ENCODE results near the gene COMMD1. TPM values are rescaled to one million over a fixed set of nuclear protein-coding genes. Genes with fewer than 3 reads are reported as not detected.
A peak's percentile ranks its signal among the peaks of the same experiment; 100 is the strongest.

Gene COMMD1
- total and polyA plus RNA-seq, 2 donors (not counting 3 experiments of a cell fraction or from before 2014, with no cell fraction given), result 39.5 to 57.1 TPM

DNA sequence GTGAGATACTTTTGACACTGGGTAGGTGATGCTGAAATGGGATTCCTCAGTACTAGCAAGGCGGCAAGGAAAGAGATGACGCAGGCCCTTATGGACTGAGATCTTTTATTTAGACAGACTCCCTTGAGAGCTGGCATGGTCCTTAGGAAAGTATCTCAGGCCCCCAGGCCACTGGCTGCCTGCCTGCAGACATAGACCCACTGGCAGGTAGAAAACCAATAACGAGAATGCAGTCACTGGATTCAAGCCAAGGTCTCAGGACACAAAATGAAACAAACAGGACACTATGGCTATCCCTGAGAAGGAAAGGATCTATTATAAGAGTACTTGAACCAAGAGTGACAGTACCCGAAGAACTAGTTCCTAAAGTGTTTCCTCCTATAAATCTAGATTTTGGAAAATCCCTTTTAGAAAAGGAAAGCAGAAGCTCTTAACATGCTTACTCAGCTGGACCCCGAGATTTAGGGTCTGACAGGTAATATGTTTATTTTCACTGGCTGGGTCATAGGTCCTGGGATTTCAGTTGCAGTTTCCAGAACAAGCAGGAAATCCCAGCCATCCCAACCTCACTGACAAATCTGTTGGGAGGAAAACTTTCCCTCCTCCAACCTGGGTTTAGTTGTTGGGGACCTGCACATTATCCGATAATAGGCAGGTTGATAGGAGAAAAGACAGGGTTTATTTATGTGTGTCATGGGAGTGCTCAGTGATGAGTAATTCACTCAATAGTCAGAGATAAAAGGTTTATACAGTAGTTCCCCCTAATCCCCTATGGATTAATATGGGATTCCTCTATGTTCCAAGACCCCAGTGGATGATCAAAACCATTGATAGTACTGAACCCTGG is 44.5 kb downstream of the COMMD1 start:
- H3K4me3 ChIP-seq (replicated peaks in 1 of 3; ENCODE audit: insufficient read depth in 1 of 3, low read depth in 1 of 3, low read length in 3 of 3), result no peak overlapping the region
- no peaks in the 10 kb centered on the region for H3K9me3 ChIP-seq (replicated peaks; ENCODE audit: control insufficient read depth, insufficient read depth, low read length)
- H3K36me3 ChIP-seq (ENCODE audit: control insufficient read depth in 2 of 2, extremely low read depth in 1 of 2, insufficient read depth in 2 of 2, low read length in 2 of 2), result no peaks in the 10 kb centered on the region
- H3K27me3 ChIP-seq (ENCODE audit: control insufficient read depth in 2 of 2, insufficient read depth in 2 of 2, low read length in 2 of 2), result no peaks in the 10 kb centered on the region
- BruUV-seq (replicated peaks), result no TSS peak
- TF ChIP-seq EZH2 (IDR thresholded peaks at IDR 0.05; ENCODE audit: borderline replicate concordance, low read depth, low read length, severe bottlenecking), result no peak
- no peak for TF ChIP-seq POLR2A (IDR thresholded peaks at IDR 0.05; ENCODE audit: low read depth, low read length)
- TF ChIP-seq POLR2AphosphoS5 (IDR thresholded peaks at IDR 0.05; ENCODE audit: insufficient read depth, low read depth, low read length), result no peak
- TF ChIP-seq, protein P1, sequence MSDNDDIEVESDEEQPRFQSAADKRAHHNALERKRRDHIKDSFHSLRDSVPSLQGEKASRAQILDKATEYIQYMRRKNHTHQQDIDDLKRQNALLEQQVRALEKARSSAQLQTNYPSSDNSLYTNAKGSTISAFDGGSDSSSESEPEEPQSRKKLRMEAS (IDR thresholded peaks at IDR 0.05; ENCODE audit: insufficient read depth, insufficient read length), result no peak
- no peak for TF ChIP-seq FOS (IDR thresholded peaks at IDR 0.05; ENCODE audit: borderline replicate concordance, insufficient read depth, low read length)
- TF ChIP-seq MYC (IDR thresholded peaks at IDR 0.05; ENCODE audit: low read depth, low read length), result no peak
- TF ChIP-seq GATA2 (IDR thresholded peaks at IDR 0.05; ENCODE audit: insufficient read depth, insufficient read length, low read depth, low read length), result no peak
- TF ChIP-seq JUN (IDR thresholded peaks at IDR 0.05; ENCODE audit: borderline replicate concordance, insufficient read depth, insufficient read length, low read depth), result no peak
- TF ChIP-seq, protein P2, sequence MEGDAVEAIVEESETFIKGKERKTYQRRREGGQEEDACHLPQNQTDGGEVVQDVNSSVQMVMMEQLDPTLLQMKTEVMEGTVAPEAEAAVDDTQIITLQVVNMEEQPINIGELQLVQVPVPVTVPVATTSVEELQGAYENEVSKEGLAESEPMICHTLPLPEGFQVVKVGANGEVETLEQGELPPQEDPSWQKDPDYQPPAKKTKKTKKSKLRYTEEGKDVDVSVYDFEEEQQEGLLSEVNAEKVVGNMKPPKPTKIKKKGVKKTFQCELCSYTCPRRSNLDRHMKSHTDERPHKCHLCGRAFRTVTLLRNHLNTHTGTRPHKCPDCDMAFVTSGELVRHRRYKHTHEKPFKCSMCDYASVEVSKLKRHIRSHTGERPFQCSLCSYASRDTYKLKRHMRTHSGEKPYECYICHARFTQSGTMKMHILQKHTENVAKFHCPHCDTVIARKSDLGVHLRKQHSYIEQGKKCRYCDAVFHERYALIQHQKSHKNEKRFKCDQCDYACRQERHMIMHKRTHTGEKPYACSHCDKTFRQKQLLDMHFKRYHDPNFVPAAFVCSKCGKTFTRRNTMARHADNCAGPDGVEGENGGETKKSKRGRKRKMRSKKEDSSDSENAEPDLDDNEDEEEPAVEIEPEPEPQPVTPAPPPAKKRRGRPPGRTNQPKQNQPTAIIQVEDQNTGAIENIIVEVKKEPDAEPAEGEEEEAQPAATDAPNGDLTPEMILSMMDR (IDR thresholded peaks at IDR 0.05; ENCODE audit: extremely low read depth in 1 of 2, insufficient read depth in 1 of 2, low read depth in 1 of 2, low read length in 2 of 2), result no peak
- H2AFZ ChIP-seq (ENCODE audit: low read depth, low read length), result no peak overlapping the region
- intact Hi-C loops (cut with micrococcal nuclease) (no loop called here), dilution Hi-C loops (cut with MboI; ENCODE audit: extremely low pct_ligation_motif_present, low sequenced_read_pairs) (no loop called here)
- DNase-seq (ENCODE audit: low read depth, low spot score), result peak; percentile 24
- H3K79me2 ChIP-seq (ENCODE audit: control insufficient read depth, insufficient read depth, low read length), result no peaks in the 10 kb centered on the region
- ChIA-PET CTCF (no interaction called here), POLR2A (no interaction called here)
- no peaks in the 10 kb centered on the region for H3K9me1 ChIP-seq (replicated peaks; ENCODE audit: control insufficient read depth, extremely low read depth, insufficient read depth, low read length)
- H3K4me1 ChIP-seq (ENCODE audit: control insufficient read depth, extremely low read depth, insufficient read depth, low read length), result no peaks in the 10 kb centered on the region
- H3K9ac ChIP-seq (replicated peaks; ENCODE audit: extremely low read depth, insufficient read depth, low read length), result no peak overlapping the region
- FAIRE-seq, result no peak
- no peak overlapping the region for H3K27ac ChIP-seq (ENCODE audit: insufficient read depth, low read depth, low read length)
- no peak overlapping the region for H3K4me2 ChIP-seq (ENCODE audit: insufficient read depth, low read length)
- H4K20me1 ChIP-seq (replicated peaks; ENCODE audit: control insufficient read depth, extremely low read depth, insufficient read depth, low read length), result no peaks in the 10 kb centered on the region
